ENCODE measurements around the gene RPS6KB1. TPM values are rescaled to one million over a fixed set of nuclear protein-coding genes. Genes with fewer than 3 reads are reported as not detected.
A peak's percentile ranks its signal among the peaks of the same experiment; 100 is the strongest.

RPS6KB1 gene
- total and polyA plus RNA-seq, 10 of the 15 experiments (the other 5 are each of a cell fraction or from before 2014, with no cell fraction given) = 6.6 to 33.2 (median 26.0) TPM

GRCh38 chr17:59899099-59899498 lies 6.2 kb downstream of the RPS6KB1 start:
- ChIA-PET CTCF (interaction anchor here (0.6 to 2.6 kb wide), 5 partner anchors 16 to 152 kb away, joined by 3 to 12 read pairs (median 5); no protein-coding TSS in a partner anchor), POLR2A (no interaction called here)
- TF ChIP-seq NFXL1 (IDR thresholded peaks at IDR 0.05; ENCODE audit: borderline replicate concordance) (0 out of 2 replicates have a peak, but pooled peaks have one; percentile 15), ATF7 (IDR thresholded peaks at IDR 0.05; ENCODE audit: low read depth) (peak; percentile 75), SMAD1 (IDR thresholded peaks at IDR 0.05; ENCODE audit: low read depth, partially characterized antibody) (no peak), NR2C1 (IDR thresholded peaks at IDR 0.05) (no peak), DPF2 (IDR thresholded peaks at IDR 0.05) (no peak), SMC3 (IDR thresholded peaks at IDR 0.05; ENCODE audit: borderline replicate concordance, low read length) (no peak), IKZF1 (conservative IDR thresholded peaks at IDR 0.05) (no peak), E2F8 (IDR thresholded peaks at IDR 0.05; ENCODE audit: low read depth, partially characterized antibody) (no peak), PAX5 (IDR thresholded peaks at IDR 0.05; ENCODE audit: borderline replicate concordance, low read depth, low read length) (no peak), NFIC (IDR thresholded peaks at IDR 0.05; ENCODE audit: low read depth, low read length) (no peak), YBX1 (IDR thresholded peaks at IDR 0.05) (no peak), MYB (IDR thresholded peaks at IDR 0.05; ENCODE audit: borderline replicate concordance, low read depth, low read length) (no peak), NR2F1 (conservative IDR thresholded peaks at IDR 0.05) (no peak), POU2F2 (IDR thresholded peaks at IDR 0.05; ENCODE audit: borderline replicate concordance, low read depth, low read length) (no peak), ZNF384 (IDR thresholded peaks at IDR 0.05; ENCODE audit: borderline replicate concordance, low read depth, low read length) (peak; percentile 68), E2F4 (IDR thresholded peaks at IDR 0.05; ENCODE audit: low read depth, low read length) (no peak), SPI1 (IDR thresholded peaks at IDR 0.05; ENCODE audit: borderline replicate concordance, insufficient read depth, low read depth, low read length) (no peak), PBX3 (IDR thresholded peaks at IDR 0.05; ENCODE audit: insufficient replicate concordance, low read depth, low read length) (no peak), BMI1 (IDR thresholded peaks at IDR 0.05; ENCODE audit: borderline replicate concordance) (no peak)
- TF ChIP-seq, protein P1, sequence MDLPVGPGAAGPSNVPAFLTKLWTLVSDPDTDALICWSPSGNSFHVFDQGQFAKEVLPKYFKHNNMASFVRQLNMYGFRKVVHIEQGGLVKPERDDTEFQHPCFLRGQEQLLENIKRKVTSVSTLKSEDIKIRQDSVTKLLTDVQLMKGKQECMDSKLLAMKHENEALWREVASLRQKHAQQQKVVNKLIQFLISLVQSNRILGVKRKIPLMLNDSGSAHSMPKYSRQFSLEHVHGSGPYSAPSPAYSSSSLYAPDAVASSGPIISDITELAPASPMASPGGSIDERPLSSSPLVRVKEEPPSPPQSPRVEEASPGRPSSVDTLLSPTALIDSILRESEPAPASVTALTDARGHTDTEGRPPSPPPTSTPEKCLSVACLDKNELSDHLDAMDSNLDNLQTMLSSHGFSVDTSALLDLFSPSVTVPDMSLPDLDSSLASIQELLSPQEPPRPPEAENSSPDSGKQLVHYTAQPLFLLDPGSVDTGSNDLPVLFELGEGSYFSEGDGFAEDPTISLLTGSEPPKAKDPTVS (IDR thresholded peaks at IDR 0.05; ENCODE audit: low read depth, low read length) = no peak

More at GRCh38 chr17:59899099-59899498, 6.2 kb downstream of the RPS6KB1 start:
- Histone ChIP-seq H3K79me2 (ENCODE audit: control insufficient read depth, insufficient read depth, low read length) (peaks cover 63% of the 10 kb centered on the region), H3K4me2 (ENCODE audit: control insufficient read depth, insufficient read depth) (no peak overlapping the region), H3K27ac (ENCODE audit: control insufficient read depth, insufficient read depth) (no peak overlapping the region), H3K27me3 (replicated peaks in 1 of 2; ENCODE audit: control insufficient read depth in 2 of 2, insufficient read depth in 2 of 2, low read length in 1 of 2) (no peaks in the 10 kb centered on the region), H3K9ac (ENCODE audit: control insufficient read depth, insufficient read depth, low read length) (no peak overlapping the region), H3K4me3 (no peak overlapping the region), H3K36me3 (ENCODE audit: control insufficient read depth in 2 of 2, insufficient read depth in 2 of 2, low read length in 1 of 2) (no peaks in the 10 kb centered on the region), H2AFZ (ENCODE audit: control insufficient read depth, low read depth, low read length) (no peak overlapping the region), H4K20me1 (ENCODE audit: control insufficient read depth, insufficient read depth) (no peaks in the 10 kb centered on the region), H3K4me1 (ENCODE audit: control insufficient read depth, insufficient read depth, low read length) (no peaks in the 10 kb centered on the region), H3K9me3 (replicated peaks; ENCODE audit: control insufficient read depth, insufficient read depth, low read length) (no peaks in the 10 kb centered on the region)
- in situ Hi-C loops (cut with MboI) = no loop called here
- WGBS (ENCODE audit: insufficient coverage, insufficient replicate concordance, low lambda C conversion rate, missing lambda C conversion rate) = 91% methylated on average over 2 of the region's 5 CpGs
- no peak for FAIRE-seq
- ATAC-seq = peak; percentile 89
- DNase-seq (ENCODE audit: low read depth, low spot score) = no peak
- no TSS peak for BruUV-seq (replicated peaks)
- ChIA-PET RAD21 (ENCODE audit: unreplicated experiment) (interaction anchor here (1.2 to 1.3 kb wide), 2 partner anchors 40 to 146 kb away, joined by 3 read pairs; no protein-coding TSS in a partner anchor), SMC1A (ENCODE audit: uncharacterized antibody, unreplicated experiment) (interaction anchor here (0.8 kb wide), 1 partner anchor 146 kb away, joined by 3 read pairs; no protein-coding TSS in a partner anchor)
- intact Hi-C loops (cut with micrococcal nuclease; ENCODE audit: unreplicated experiment) = no loop called here

All from GM12878 (cell line).